A172 (cell line): Measurements from ENCODE around the gene CNTN4. TPM values are rescaled to one million over a fixed set of nuclear protein-coding genes. Genes with fewer than 3 reads are reported as not detected.

ENCODE experiments used
- DNase-seq: peaks from one replicate; pipeline ENCODE4 v3.0.0-alpha.2; 2015; ENCODE audit warnings: low spot score
- total RNA-seq: library from RNA; depleted of rRNA; stranded (reverse); fragments of >200 nt; shearing (Covaris generic); gene quantifications from 2 replicates; pipeline ENCODE4 v1.2.3, GENCODE V29; 2014

CNTN4 gene
- total RNA-seq, 1 experiment from 2014 or later = not detected

DNA sequence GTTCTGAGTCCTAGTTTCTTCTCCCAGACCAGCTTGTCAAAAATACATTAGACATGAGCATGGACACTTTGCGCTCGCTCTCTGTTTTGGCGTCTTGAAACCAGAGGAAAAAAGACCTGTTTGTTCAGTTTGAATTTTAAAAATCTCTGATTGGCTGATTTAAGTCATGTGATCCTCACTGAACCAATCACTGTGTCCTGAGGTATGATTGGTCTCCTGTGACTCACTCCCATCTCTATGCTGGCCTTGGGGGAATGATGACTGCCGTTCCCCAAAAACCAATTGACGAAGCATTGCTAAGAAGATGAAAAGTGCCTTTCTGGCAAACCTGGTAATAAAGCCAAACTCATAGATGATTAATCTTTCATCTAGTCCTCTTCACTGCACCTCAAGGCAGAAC, 755.0 kb downstream of the CNTN4 start:
- DNase-seq = peak; percentile 32

DNA sequence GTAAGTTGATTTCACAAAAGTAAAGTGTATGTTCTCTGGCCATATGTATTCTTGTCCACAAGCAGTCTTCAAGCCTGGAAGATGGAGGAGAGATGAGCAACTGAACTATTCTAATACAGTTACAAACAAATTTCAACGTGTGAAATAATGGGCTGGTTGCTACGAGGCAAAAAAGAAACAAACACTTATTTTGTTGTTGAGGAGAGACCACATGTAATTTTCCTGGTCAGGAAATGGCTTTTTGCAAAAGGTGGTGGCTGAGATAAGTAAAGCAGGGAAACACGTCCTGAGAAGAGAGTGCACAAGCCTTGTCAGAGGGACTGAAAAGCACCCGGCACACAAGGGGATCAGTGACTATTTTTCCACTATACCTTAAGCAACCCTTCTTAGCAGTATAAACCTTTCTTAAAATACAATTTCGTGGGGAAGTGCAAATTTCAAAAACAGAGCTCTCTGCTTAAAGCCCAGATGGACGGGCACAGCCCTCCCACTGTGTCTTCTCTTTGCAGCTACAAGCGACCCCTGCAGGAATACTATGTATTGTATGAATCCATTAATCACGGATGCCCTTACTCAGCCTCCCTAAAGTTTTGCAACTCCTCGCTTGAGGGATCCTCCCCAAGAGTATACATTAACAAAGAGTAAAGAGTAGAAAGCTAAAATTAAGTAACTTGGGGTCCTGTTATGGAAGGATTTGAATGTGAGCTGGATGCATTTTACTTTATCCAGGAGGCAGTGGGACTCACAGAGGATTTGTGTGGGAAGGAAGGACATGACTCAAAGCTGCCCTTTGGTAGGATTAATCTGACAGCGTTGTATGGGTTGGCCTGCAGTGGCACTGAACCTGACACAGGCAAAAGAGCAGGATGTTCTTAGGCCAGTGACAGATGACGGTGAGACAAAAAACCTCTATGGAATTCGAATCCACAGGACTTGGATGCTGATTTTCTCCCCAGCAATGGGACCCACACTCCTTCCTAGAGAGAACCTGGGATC, 757.8 kb downstream of the CNTN4 start:
- no peak for DNase-seq

DNA sequence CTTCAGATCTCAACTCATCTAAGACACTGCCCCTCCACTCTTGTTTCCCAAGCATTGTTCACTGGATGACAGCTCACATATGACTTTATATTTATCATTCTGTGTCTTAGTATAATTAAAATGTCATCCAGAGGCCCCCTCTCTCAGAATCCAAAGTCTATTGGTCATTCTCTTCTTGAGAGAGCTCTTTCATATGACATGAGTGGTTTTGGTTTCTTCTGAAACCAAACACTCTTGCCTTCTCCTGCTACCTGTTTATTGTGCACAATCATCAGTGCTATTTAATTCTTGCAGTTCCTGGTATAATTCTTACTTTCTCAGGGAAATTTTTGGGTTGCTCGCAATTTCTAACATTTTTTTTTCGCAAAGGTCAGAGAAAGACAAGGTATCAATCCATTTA, 762.0 kb downstream of the CNTN4 start:
- DNase-seq = no peak

DNA sequence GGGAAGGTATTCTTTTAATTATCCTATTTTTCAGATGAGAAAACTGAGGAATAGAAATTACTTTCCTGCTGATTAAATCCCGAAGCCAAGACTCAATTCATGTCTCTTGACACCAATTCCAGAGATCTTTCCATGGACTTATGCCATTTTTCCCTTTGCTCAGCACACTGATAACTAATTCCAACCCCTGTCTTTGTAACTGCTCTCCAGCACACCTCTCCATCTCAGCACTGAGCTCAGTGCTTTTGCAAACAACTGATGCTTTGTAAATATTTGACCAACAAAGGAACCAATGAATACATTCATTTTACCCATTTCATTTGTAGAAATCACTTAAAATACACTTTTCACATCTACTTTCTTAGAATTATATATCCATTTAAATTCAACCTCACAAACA, 762.5 kb downstream of the CNTN4 start:
- DNase-seq = no peak

DNA sequence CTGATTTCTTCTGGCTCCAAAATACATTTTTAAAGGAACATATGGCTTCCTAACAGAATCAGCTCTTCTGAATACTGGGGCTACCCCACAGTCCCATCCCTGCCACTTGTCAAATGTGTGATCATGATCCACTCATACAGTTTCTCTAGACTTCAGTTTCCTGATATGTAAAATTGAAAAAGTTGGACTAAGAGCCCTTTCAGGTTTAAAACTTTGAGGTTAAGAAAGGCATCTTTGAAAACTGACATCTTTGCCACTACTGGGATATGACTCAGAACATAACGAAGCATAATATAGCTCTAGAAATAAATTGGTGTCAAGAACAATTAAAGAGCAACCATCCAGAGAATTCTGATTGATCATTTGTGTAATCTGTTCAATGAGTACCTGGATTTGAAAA, 763.3 kb downstream of the CNTN4 start:
- DNase-seq = no peak

- no peak for DNase-seq
Observed at GRCh38 chr3:2862366-2862765, 763.7 kb downstream of the CNTN4 start.

- no peak for DNase-seq
Observed at GRCh38 chr3:2863127-2863526, 764.5 kb downstream of the CNTN4 start.

DNA sequence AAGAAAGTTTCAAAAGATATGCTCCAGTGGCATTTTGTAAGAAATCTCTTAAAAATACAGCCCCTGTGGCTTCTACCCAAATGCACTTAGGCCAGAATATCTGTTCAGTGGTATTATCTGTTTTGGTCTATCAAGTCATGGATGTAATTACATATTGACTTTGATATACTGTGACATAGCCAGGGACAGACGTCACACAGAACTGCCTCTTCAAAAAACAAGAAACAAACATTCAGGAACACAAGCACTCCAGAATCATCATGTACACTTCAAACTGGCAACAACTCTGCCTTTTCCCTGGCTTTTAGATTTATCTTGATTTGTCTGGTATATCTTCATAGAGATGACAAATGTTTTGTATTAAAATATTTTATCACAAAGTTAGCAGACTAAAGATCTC, 771.2 kb downstream of the CNTN4 start:
- no peak for DNase-seq

DNA sequence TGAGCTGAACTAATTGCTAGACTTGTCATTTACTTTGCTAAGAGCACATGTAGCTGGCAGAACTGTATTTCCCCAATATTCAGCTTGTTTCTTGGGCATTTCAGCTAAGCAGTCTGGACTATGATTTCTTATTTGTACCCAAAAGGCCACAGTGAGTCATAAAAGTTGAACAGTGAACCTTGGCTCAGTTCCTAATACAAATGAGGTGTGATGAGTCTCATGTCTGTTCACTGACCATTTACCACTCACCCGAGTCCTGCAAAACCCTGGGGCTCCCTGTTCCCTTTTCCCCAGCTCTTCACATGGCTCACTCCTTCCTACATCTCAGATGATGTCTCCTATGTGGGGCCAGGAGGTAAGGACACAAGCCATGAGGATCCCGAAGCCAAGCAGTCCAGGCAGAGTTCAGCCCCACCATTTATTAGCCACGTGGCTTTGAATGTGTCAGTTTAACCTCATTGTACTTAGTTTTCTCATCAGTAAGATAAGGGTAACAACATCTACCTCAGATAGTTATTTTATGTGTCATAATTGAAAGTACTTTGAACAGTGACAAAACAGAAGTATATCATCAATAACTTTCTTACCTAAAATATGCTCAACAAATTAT, 772.2 kb downstream of the CNTN4 start:
- no peak for DNase-seq

DNA sequence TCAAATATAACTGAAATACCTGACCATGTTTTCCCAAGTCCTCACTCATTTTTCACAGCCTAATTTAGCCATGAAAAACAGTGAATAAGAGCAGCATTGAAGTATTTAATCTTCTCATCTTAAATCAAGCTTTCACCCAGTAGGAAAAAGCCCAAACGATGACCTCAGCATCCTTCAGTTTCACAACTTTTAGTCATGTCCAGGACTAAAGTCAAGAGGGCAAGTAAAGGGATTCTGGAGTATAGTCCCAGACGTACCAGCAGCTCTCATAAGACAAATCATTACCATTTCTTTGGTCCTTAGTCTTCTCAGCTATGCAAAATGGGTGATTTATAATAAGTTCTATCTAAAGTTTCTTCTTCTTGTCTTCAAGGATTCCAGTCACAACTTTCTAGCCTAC, 774.2 kb downstream of the CNTN4 start:
- no peak for DNase-seq

GRCh38 chr3:2873986-2874385, 775.3 kb downstream of the CNTN4 start:
- no peak for DNase-seq

DNA sequence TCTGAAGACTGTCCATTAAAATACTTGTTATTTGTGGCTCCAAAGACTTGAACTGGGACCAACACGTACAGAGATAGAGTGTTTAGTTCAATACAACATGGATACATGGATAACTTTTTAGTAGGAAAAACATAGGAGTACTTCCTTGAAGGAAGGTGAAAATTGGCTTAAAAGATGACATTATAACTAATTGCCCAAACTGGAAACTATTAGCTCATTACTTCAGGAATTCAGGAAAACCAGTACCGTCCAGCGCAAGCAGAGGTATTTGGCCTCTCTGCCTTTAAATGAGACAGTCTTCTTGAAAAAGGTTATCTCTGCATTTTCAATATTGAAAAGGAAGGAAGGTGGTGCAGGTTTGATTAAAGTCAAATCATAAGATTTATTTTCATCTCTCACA, 777.0 kb downstream of the CNTN4 start:
- DNase-seq = no peak

- no peak for DNase-seq
Observed at GRCh38 chr3:2876362-2876761, 777.7 kb downstream of the CNTN4 start.

DNA sequence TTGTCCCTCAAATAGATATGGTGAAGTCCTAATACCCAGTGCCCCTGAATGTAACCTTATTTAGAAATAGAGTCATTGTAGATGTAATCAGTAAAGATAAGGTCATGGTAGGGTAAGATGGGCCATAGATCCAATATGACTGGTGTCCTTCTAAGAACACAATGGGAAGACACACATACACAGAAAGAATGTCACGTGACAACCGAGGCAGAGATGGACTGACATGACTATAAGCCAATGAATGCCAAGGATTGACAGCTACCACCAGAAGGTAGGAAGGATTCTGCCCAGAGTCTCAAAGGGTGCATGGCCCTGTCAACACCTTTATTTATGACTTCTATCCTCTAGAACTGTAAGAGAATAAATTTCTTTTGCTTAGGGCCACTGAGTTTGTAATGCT, 780.4 kb downstream of the CNTN4 start:
- no peak for DNase-seq

GRCh38 chr3:2879587-2879986, 780.9 kb downstream of the CNTN4 start:
- no peak for DNase-seq

DNA sequence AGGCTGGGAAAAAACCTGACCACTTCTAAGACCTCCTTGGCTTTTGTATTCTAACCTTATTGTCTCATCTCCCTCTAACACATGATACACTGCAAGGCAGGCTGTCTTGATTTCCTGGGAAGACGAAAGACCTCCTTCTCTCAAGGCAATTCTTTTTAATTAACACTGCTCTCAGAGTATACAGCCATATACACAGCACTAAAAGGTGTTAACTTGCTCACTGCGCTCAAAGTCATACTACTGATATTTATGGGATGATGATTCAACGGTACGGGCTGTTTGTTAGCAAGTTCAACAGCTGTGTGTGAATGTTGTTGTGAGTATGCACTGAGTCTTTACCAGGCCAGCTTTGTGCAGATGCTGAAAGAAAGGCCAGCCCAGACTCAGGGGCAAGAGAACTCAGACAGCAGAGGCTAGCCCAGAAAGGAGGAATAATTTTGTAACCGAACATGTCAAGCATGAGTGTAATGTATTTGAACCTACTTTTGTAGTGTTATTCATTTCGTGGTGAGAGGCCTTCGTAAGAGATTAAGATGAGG, 781.6 kb downstream of the CNTN4 start:
- no peak for DNase-seq

DNA sequence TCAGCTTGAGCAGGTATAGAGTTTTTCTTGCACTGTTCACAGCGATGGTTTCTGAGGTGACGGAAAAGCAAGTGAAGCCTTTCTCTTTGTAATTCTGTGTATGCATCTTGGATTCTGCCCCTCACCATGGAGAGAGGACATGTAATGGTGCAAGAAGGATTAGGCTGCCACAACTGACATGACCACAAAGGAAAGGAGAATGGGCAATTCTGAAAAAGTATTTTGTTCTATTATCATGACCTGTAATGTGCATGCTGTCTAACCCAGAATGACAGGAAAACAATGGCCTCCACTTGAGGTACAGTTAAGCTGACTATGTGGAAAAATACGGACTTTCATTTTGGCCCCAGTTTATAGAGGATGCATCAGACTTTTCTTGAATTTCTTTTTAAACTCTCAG, 784.6 kb downstream of the CNTN4 start:
- no peak for DNase-seq

- DNase-seq = no peak
Observed at GRCh38 chr3:2888592-2888991, 789.9 kb downstream of the CNTN4 start.

DNA sequence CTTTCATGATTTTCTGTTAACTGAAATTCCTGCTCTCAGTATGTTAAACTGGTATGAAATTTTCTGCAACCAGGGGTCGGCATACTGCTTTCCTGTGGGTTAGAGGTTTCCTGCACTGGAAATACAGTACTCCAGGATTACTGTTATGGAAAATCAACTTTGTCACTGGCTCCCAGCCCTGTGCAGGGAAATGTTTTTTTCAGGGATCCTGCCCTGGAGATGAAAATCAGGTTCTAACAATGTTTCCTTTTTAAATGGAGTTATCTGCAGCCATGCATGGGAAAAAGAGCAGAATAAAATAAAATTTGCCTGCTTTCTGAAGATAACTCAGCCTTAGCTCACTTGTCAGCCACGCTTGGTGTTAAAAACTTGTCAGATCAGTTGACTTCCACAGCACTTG, 791.1 kb downstream of the CNTN4 start:
- no peak for DNase-seq

- DNase-seq = peak; percentile 45
Observed at GRCh38 chr3:2896308-2896939, 797.8 kb downstream of the CNTN4 start.

- DNase-seq = no peak
Observed at GRCh38 chr3:2897821-2898220, 799.2 kb downstream of the CNTN4 start.

GRCh38 chr3:2898591-2899353, 800.1 kb downstream of the CNTN4 start:
- no peak for DNase-seq
